Measurements from ENCODE around the gene GNE. TPM values are rescaled to one million over a fixed set of nuclear protein-coding genes. Genes with fewer than 3 reads are reported as not detected.

GNE gene
- total and polyA plus RNA-seq, 2 experiments from 2014 or later: 2.2 to 15.7 TPM

GRCh38 chr9:36297798-36298197, 39.5 kb upstream of the GNE start:
- H2AFZ ChIP-seq: no peak overlapping the region
- no peak overlapping the region for H3K4me3 ChIP-seq
- Mint-ChIP-seq H3K9me3 (no peaks in the 10 kb centered on the region), H3K4me3 (no peak overlapping the region), H3K4me1 (peaks cover 6% of the 10 kb centered on the region), H3K27me3 (ENCODE audit: insufficient read depth, low read depth, poor library complexity) (peaks cover 2% of the 10 kb centered on the region), H3K36me3 (ENCODE audit: low read depth) (no peaks in the 10 kb centered on the region; the same call in 2 of the 3 replicates), H3K27ac (no peak overlapping the region)
- no peaks in the 10 kb centered on the region for H3F3A ChIP-seq (replicated peaks; ENCODE audit: low read depth)
- H3K27me3 ChIP-seq (ENCODE audit: insufficient read depth): no peaks in the 10 kb centered on the region
- H3K4me1 ChIP-seq (ENCODE audit: insufficient read depth): no peaks in the 10 kb centered on the region; the same call in 1 of the 2 replicates
- H3K4me2 ChIP-seq: no peak overlapping the region
- no peak overlapping the region for H3K27ac ChIP-seq (ENCODE audit: low read depth)
- no peak for ATAC-seq
- H4K20me1 ChIP-seq (replicated peaks; ENCODE audit: insufficient read depth): no peaks in the 10 kb centered on the region
- no peaks in the 10 kb centered on the region for H3K79me2 ChIP-seq (replicated peaks; ENCODE audit: insufficient read depth)
- TF ChIP-seq ZNF462 (CRISPR knock-in tag; IDR thresholded peaks at IDR 0.05) (no peak), NANOG (IDR thresholded peaks at IDR 0.05; ENCODE audit: borderline replicate concordance) (no peak), EZH2 (IDR thresholded peaks at IDR 0.05; ENCODE audit: low read depth, unreplicated experiment) (no peak), ZNF331 (CRISPR knock-in tag; IDR thresholded peaks at IDR 0.05; ENCODE audit: low read depth) (no peak), REST (IDR thresholded peaks at IDR 0.05; ENCODE audit: unreplicated experiment) (no peak), ETS1 (IDR thresholded peaks at IDR 0.05) (no peak), CTCF (conservative IDR thresholded peaks at IDR 0.05; ENCODE audit: low read depth in 2 of 2) (no peak), EZH2phosphoT487 (IDR thresholded peaks at IDR 0.05; ENCODE audit: unreplicated experiment) (no peak), JUNB (IDR thresholded peaks at IDR 0.05; ENCODE audit: unreplicated experiment) (no peak), POLR2AphosphoS5 (IDR thresholded peaks at IDR 0.05; ENCODE audit: low read depth) (no peak), CREB1 (CRISPR knock-in tag; IDR thresholded peaks at IDR 0.05; ENCODE audit: low read depth) (no peak), STAT1 (IDR thresholded peaks at IDR 0.05; ENCODE audit: unreplicated experiment) (no peak), ZNF114 (CRISPR knock-in tag; IDR thresholded peaks at IDR 0.05) (no peak)
- no peak for DNase-seq (ENCODE audit: low spot score)
- H3K9me2 ChIP-seq (ENCODE audit: insufficient read depth): no peaks in the 10 kb centered on the region
- H3K36me3 ChIP-seq (ENCODE audit: insufficient read depth): no peaks in the 10 kb centered on the region

Measured in GM23338 (cell line).